ENCODE measurements around the gene ARAP2. TPM values are rescaled to one million over a fixed set of nuclear protein-coding genes. Genes with fewer than 3 reads are reported as not detected.

The ARAP2 gene
- total and polyA plus RNA-seq, 9 of the 15 experiments (the other 6 are each of a cell fraction or from before 2014, with no cell fraction given), result 0.03 to 0.35 (median 0.11) TPM; not detected in 4

- no peak overlapping the region for H2AFZ ChIP-seq (ENCODE audit: low read depth, low read length)
- POLR2A ChIA-PET, result no interaction called here
- H3K4me2 ChIP-seq (ENCODE audit: insufficient read depth, low read length), result no peak overlapping the region
- no peak for DNase-seq (ENCODE audit: extremely low read depth in 1 of 4, low spot score in 3 of 4)
- no peak for ATAC-seq
- H3K27ac ChIP-seq (ENCODE audit: extremely low read depth, low read depth, low read length), result no peak overlapping the region
- H3K4me3 ChIP-seq, result no peak overlapping the region
- H3K79me2 ChIP-seq (ENCODE audit: control insufficient read depth, insufficient read depth, low read length), result no peaks in the 10 kb centered on the region
- H3K9me3 ChIP-seq (replicated peaks; ENCODE audit: control insufficient read depth, insufficient read depth, low read depth, low read length), result no peaks in the 10 kb centered on the region
- in situ Hi-C loops (cut with MboI), result no loop called here
- H3K4me1 ChIP-seq (replicated peaks in 1 of 2; ENCODE audit: control insufficient read depth in 2 of 2, insufficient read depth in 2 of 2, low read length in 2 of 2), result no peaks in the 10 kb centered on the region
- no peaks in the 10 kb centered on the region for H3K27me3 ChIP-seq (ENCODE audit: control insufficient read depth in 2 of 2, insufficient read depth in 2 of 2, low read length in 2 of 2)
- H4K20me1 ChIP-seq (replicated peaks; ENCODE audit: control insufficient read depth, insufficient read depth, low read length), result no peaks in the 10 kb centered on the region
- no TSS peak for BruUV-seq (replicated peaks)
- no peak for FAIRE-seq
- no peaks in the 10 kb centered on the region for H3K36me3 ChIP-seq (ENCODE audit: control insufficient read depth, insufficient read depth, low read length)
- H3K9me1 ChIP-seq (ENCODE audit: control insufficient read depth, insufficient read depth, low read length), result no peaks in the 10 kb centered on the region
- WGBS (ENCODE audit: insufficient coverage, low coverage, missing lambda C conversion rate), result 0% methylated on average over 2 of the region's 2 CpGs
- TF ChIP-seq ZNF444 (CRISPR knock-in tag; IDR thresholded peaks at IDR 0.05) (no peak), NRF1 (conservative IDR thresholded peaks at IDR 0.05 in 1 of 2, IDR thresholded peaks at IDR 0.05 in 1 of 2) (no peak), FOXO4 (CRISPR knock-in tag; IDR thresholded peaks at IDR 0.05) (no peak), CBX3 (IDR thresholded peaks at IDR 0.05; ENCODE audit: borderline replicate concordance in 1 of 2, low read length in 2 of 2) (no peak), HOXB6 (CRISPR knock-in tag; IDR thresholded peaks at IDR 0.05; ENCODE audit: borderline replicate concordance) (no peak), ARID2 (IDR thresholded peaks at IDR 0.05) (no peak), ZNF57 (CRISPR knock-in tag; IDR thresholded peaks at IDR 0.05) (no peak)
- TF ChIP-seq, protein P1, sequence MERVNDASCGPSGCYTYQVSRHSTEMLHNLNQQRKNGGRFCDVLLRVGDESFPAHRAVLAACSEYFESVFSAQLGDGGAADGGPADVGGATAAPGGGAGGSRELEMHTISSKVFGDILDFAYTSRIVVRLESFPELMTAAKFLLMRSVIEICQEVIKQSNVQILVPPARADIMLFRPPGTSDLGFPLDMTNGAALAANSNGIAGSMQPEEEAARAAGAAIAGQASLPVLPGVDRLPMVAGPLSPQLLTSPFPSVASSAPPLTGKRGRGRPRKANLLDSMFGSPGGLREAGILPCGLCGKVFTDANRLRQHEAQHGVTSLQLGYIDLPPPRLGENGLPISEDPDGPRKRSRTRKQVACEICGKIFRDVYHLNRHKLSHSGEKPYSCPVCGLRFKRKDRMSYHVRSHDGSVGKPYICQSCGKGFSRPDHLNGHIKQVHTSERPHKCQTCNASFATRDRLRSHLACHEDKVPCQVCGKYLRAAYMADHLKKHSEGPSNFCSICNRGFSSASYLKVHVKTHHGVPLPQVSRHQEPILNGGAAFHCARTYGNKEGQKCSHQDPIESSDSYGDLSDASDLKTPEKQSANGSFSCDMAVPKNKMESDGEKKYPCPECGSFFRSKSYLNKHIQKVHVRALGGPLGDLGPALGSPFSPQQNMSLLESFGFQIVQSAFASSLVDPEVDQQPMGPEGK (CRISPR knock-in tag; IDR thresholded peaks at IDR 0.05; ENCODE audit: borderline replicate concordance), result no peak
- H3K9ac ChIP-seq (ENCODE audit: insufficient read depth in 1 of 2, low read depth in 2 of 2, low read length in 2 of 2), result no peak overlapping the region
- CTCF ChIA-PET (ENCODE audit: low intra/inter-chr PET ratio), result no interaction called here
- intact Hi-C loops (cut with micrococcal nuclease), result no loop called here
Observed at GRCh38 chr4:36172656-36173055, 71.7 kb downstream of the ARAP2 start.
